Epithelial cell of esophagus (primary cell): ENCODE data around the gene CDK7.

ENCODE experiments used
- DNase-seq: peaks from one replicate; pipeline ENCODE4 v3.0.0; 2010; ENCODE audit warnings: low read depth
- H3K4me3 ChIP-seq: 2 replicates; pipeline ENCODE4 v1.5.1; 2011; ENCODE audit warnings: mild to moderate bottlenecking, low read length, control low read depth
- CTCF ChIP-seq: IDR thresholded peaks from 2 replicates; pipeline ENCODE4 v1.5.1; 2011; ENCODE audit warnings: low read depth, mild to moderate bottlenecking, low read length, control low read depth, inconsistent platforms; ENCODE audit not compliant: insufficient read depth; ENCODE audit errors: missing control alignments

Gene CDK7

GRCh38 chr5:69276422-69277174 lies 41.9 kb downstream of the CDK7 start:
- DNase-seq, result no peak
- no peak for TF ChIP-seq CTCF
- H3K4me3 ChIP-seq, result no peak overlapping the region

- TF ChIP-seq CTCF, result no peak
- DNase-seq, result no peak
- no peak overlapping the region for H3K4me3 ChIP-seq
Observed at GRCh38 chr5:69279517-69279916, 44.8 kb downstream of the CDK7 start.

GRCh38 chr5:69281114-69281513 lies 46.4 kb downstream of the CDK7 start:
- no peak overlapping the region for H3K4me3 ChIP-seq
- no peak for TF ChIP-seq CTCF
- DNase-seq, result no peak

GRCh38 chr5:69284203-69284602 lies 49.5 kb downstream of the CDK7 start:
- H3K4me3 ChIP-seq, result no peak overlapping the region
- TF ChIP-seq CTCF, result no peak
- no peak for DNase-seq

- no peak overlapping the region for H3K4me3 ChIP-seq
- no peak for TF ChIP-seq CTCF
- DNase-seq, result no peak
Observed at GRCh38 chr5:69285448-69286116, 50.9 kb downstream of the CDK7 start.

- DNase-seq, result no peak
- no peak overlapping the region for H3K4me3 ChIP-seq
- TF ChIP-seq CTCF, result no peak
Observed at GRCh38 chr5:69288069-69288468, 53.4 kb downstream of the CDK7 start.
